HepG2 (cell line): ENCODE results near the gene DRC7. TPM values are rescaled to one million over a fixed set of nuclear protein-coding genes. Genes with fewer than 3 reads are reported as not detected.

ENCODE experiments used
- CENPT ChIP-seq: sonication (generic); formaldehyde crosslinking; IDR thresholded peaks from 2 replicates; pipeline ENCODE4 v1.8.0; 2022; ENCODE audit warnings: low read depth, mild to moderate bottlenecking, moderate library complexity, missing genetic modification reagents
- GATA4 ChIP-seq: sonication (generic); IDR thresholded peaks from 2 replicates; pipeline ENCODE4 v1.6.1; 2016; ENCODE audit warnings: antibody characterized with exemption, low read depth, borderline replicate concordance
- GLI4 ChIP-seq: sonication (generic); formaldehyde crosslinking; IDR thresholded peaks from 2 replicates; pipeline ENCODE4 v1.5.1; 2020; ENCODE audit warnings: missing genetic modification reagents, mild to moderate bottlenecking, moderate library complexity, borderline replicate concordance
- HMG20B ChIP-seq: conservative IDR thresholded peaks from 2 replicates; pipeline ENCODE4 v1.6.1; 2016; ENCODE audit warnings: missing genetic modification reagents, missing compliant biosample characterization
- JARID2 ChIP-seq: sonication (generic); formaldehyde crosslinking; IDR thresholded peaks from 2 replicates; pipeline ENCODE4 v1.8.1; 2023; ENCODE audit warnings: missing genetic modification reagents, inconsistent platforms; ENCODE audit not compliant: insufficient replicate concordance
- KDM6A ChIP-seq: IDR thresholded peaks from 2 replicates; pipeline ENCODE4 v1.6.1; 2016; ENCODE audit warnings: low read depth
- KLF6 ChIP-seq: IDR thresholded peaks from 2 replicates; pipeline ENCODE4 v1.8.0; 2016; ENCODE audit warnings: missing biosample characterization, missing genetic modification reagents
- MTA1 ChIP-seq: sonication (generic); formaldehyde crosslinking; IDR thresholded peaks from 2 replicates; pipeline ENCODE4 v1.4.0; 2020; ENCODE audit warnings: missing genetic modification reagents, mild to moderate bottlenecking, borderline replicate concordance
- MXI1 ChIP-seq: IDR thresholded peaks from 3 replicates; pipeline ENCODE4 v1.6.1; 2012; ENCODE audit warnings: low read depth, low read length, inconsistent platforms, borderline replicate concordance
- PLRG1 ChIP-seq: fragments of 450-650 bp; conservative IDR thresholded peaks from 2 replicates; pipeline ENCODE4 v1.6.1; 2016
- REPIN1 ChIP-seq: sonication (generic); formaldehyde crosslinking; IDR thresholded peaks from 2 replicates; pipeline ENCODE4 v1.8.0; 2022; ENCODE audit warnings: missing genetic modification reagents, low read depth, mild to moderate bottlenecking, borderline replicate concordance
- RFXAP ChIP-seq: sonication (generic); formaldehyde crosslinking; IDR thresholded peaks from 2 replicates; pipeline ENCODE4 v1.4.0; 2020; ENCODE audit warnings: missing genetic modification reagents, borderline replicate concordance
- SRY ChIP-seq: sonication (generic); formaldehyde crosslinking; IDR thresholded peaks from 2 replicates; pipeline ENCODE4 v1.8.0; 2022; ENCODE audit warnings: mild to moderate bottlenecking, missing genetic modification reagents
- YEATS4 ChIP-seq: sonication (generic); formaldehyde crosslinking; IDR thresholded peaks from 2 replicates; pipeline ENCODE4 v1.4.0; 2020; ENCODE audit warnings: missing genetic modification reagents, borderline replicate concordance
- ZBTB21 ChIP-seq: sonication (generic); formaldehyde crosslinking; IDR thresholded peaks from 2 replicates; pipeline ENCODE4 v1.4.0; 2020; ENCODE audit warnings: missing genetic modification reagents
- ZC3H4 ChIP-seq: sonication (generic); formaldehyde crosslinking; IDR thresholded peaks from 2 replicates; pipeline ENCODE4 v1.4.0; 2020; ENCODE audit warnings: missing genetic modification reagents, borderline replicate concordance
- ZKSCAN5 ChIP-seq: sonication (generic); formaldehyde crosslinking; IDR thresholded peaks from 2 replicates; pipeline ENCODE4 v1.5.1; 2020; ENCODE audit warnings: mild to moderate bottlenecking, missing genetic modification reagents
- ZNF263 ChIP-seq: sonication (generic); formaldehyde crosslinking; IDR thresholded peaks from 2 replicates; pipeline ENCODE4 v1.4.0; 2020; ENCODE audit warnings: missing genetic modification reagents
- ZNF296 ChIP-seq: sonication (generic); formaldehyde crosslinking; conservative IDR thresholded peaks from 2 replicates; pipeline ENCODE4 v1.5.0; 2020; ENCODE audit warnings: mild to moderate bottlenecking, missing genetic modification reagents
- ZNF30 ChIP-seq: sonication (generic); formaldehyde crosslinking; IDR thresholded peaks from 2 replicates; pipeline ENCODE4 v1.5.0; 2020; ENCODE audit warnings: mild to moderate bottlenecking, missing genetic modification reagents
- ZNF484 ChIP-seq: sonication (generic); formaldehyde crosslinking; IDR thresholded peaks from 2 replicates; pipeline ENCODE4 v1.5.1; 2020; ENCODE audit warnings: mild to moderate bottlenecking, low read depth, missing genetic modification reagents, borderline replicate concordance
- ZNF672 ChIP-seq: sonication (generic); formaldehyde crosslinking; IDR thresholded peaks from 2 replicates; pipeline ENCODE4 v1.8.1; 2022; ENCODE audit warnings: missing genetic modification reagents
- ZNF816 ChIP-seq: sonication (generic); formaldehyde crosslinking; IDR thresholded peaks from 2 replicates; pipeline ENCODE4 v1.8.0; 2022; ENCODE audit warnings: missing genetic modification reagents, mild to moderate bottlenecking, borderline replicate concordance
- polyA plus RNA-seq, 8 experiments: library from polyadenylated mRNA; depleted of rRNA in 3 of 8; stranded (reverse) in 7 of 8; unstranded in 1 of 8; fragments of >200 nt; fragmentation: Illumina TruSeq in 4 of 8; extraction: Trizol in 4 of 8; gene quantifications; 2 replicates each; pipeline versions ENCODE4 v1.2.1 to v1.2.3, GENCODE V29; 2011 to 2016; ENCODE audit warnings: low read depth in 4 of 8, missing spikeins in 1 of 8, mixed read lengths in 1 of 8; ENCODE audit not compliant: insufficient read depth in 1 of 8
- total RNA-seq, 5 experiments: library from RNA; depleted of rRNA; stranded (reverse); fragments of >200 nt; fragmentation: Illumina TruSeq; extraction: Trizol; gene quantifications; 2 replicates each; pipeline ENCODE4 v1.2.3, GENCODE V29; 2016; ENCODE audit warnings: low read depth in 1 of 5
- TF ChIP-seq, protein P1 (sequence below): sonication (generic); formaldehyde crosslinking; IDR thresholded peaks from 2 replicates; pipeline ENCODE4 v1.8.0; 2022; ENCODE audit warnings: missing genetic modification reagents, mild to moderate bottlenecking, borderline replicate concordance
- TF ChIP-seq, protein P2 (sequence below): sonication (generic); formaldehyde crosslinking; IDR thresholded peaks from 2 replicates; pipeline ENCODE4 v1.4.0; 2020; ENCODE audit warnings: mild to moderate bottlenecking, missing genetic modification reagents
- TF ChIP-seq, protein P3 (sequence below): sonication (generic); formaldehyde crosslinking; IDR thresholded peaks from 2 replicates; pipeline ENCODE4 v1.4.0; 2020; ENCODE audit warnings: missing genetic modification reagents, borderline replicate concordance

Gene DRC7
- total and polyA plus RNA-seq, 2 of the 13 experiments (the other 11 are each of a cell fraction or from before 2014, with no cell fraction given), result 2.7 to 3.4 TPM

DNA sequence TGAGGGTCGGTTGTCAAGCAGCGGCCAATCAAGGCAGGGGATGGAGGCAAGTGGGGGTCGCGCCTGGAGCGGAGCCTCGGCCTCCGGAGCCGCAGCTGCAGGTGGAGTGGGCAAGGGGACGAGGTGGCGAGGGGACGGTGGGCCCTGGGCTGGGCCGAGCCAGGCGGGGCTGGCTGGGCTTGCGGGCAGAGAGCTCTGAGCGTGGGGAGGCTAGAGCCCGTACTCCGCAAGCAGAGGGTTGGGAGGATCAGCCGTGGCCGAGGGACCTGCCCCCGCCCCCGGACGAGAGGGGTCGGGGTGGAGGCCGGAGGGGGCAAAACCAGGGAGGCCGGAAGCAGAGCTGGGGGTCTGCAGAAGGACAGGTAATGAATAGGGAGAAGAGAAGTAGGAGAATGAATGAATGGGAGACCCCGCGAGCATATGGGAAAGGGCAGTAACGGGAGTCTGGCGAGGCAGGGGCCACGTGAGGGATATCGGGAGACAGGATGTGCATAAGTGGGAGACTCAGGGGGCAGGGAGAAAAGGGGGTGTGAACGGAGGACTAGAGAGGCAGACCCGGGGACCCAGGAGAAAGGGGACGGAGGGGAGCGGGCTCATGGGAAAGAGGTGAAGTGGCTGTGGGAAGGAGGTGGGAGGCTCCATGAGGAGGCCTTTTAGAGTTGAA, 41.3 kb downstream of the DRC7 start, which contains the start of gene KATNB1 (continued):
- TF ChIP-seq KLF6 (CRISPR knock-in tag) (0 out of 2 replicates have a peak, but pooled peaks have one; percentile 33), HMG20B (CRISPR knock-in tag) (no peak), ZKSCAN5 (no peak), PLRG1 (no peak), ZNF30 (CRISPR knock-in tag) (no peak), CENPT (CRISPR knock-in tag) (no peak), GATA4 (no peak), ZNF672 (CRISPR knock-in tag) (no peak), JARID2 (CRISPR knock-in tag) (no peak), MXI1 (peak; percentile 23; the same call in 1 of the 3 replicates), SRY (CRISPR knock-in tag) (no peak; the same call in 1 of the 2 replicates), ZNF816 (CRISPR knock-in tag) (no peak), YEATS4 (no peak; the same call in 1 of the 2 replicates), ZC3H4 (no peak), REPIN1 (CRISPR knock-in tag) (no peak), MTA1 (CRISPR knock-in tag) (peak; percentile 16; the same call in 1 of the 2 replicates), ZNF263 (CRISPR knock-in tag) (no peak), KDM6A (peak; percentile 47; the same call in 1 of the 2 replicates), RFXAP (CRISPR knock-in tag) (no peak), ZBTB21 (no peak), GLI4 (CRISPR knock-in tag) (no peak), ZNF484 (CRISPR knock-in tag) (no peak), ZNF296 (CRISPR knock-in tag) (no peak)
- TF ChIP-seq, protein P1, sequence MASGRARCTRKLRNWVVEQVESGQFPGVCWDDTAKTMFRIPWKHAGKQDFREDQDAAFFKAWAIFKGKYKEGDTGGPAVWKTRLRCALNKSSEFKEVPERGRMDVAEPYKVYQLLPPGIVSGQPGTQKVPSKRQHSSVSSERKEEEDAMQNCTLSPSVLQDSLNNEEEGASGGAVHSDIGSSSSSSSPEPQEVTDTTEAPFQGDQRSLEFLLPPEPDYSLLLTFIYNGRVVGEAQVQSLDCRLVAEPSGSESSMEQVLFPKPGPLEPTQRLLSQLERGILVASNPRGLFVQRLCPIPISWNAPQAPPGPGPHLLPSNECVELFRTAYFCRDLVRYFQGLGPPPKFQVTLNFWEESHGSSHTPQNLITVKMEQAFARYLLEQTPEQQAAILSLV (CRISPR knock-in tag), result no peak
- TF ChIP-seq, protein P2, sequence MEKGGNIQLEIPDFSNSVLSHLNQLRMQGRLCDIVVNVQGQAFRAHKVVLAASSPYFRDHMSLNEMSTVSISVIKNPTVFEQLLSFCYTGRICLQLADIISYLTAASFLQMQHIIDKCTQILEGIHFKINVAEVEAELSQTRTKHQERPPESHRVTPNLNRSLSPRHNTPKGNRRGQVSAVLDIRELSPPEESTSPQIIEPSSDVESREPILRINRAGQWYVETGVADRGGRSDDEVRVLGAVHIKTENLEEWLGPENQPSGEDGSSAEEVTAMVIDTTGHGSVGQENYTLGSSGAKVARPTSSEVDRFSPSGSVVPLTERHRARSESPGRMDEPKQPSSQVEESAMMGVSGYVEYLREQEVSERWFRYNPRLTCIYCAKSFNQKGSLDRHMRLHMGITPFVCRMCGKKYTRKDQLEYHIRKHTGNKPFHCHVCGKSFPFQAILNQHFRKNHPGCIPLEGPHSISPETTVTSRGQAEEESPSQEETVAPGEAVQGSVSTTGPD (CRISPR knock-in tag), result no peak
- TF ChIP-seq, protein P3, sequence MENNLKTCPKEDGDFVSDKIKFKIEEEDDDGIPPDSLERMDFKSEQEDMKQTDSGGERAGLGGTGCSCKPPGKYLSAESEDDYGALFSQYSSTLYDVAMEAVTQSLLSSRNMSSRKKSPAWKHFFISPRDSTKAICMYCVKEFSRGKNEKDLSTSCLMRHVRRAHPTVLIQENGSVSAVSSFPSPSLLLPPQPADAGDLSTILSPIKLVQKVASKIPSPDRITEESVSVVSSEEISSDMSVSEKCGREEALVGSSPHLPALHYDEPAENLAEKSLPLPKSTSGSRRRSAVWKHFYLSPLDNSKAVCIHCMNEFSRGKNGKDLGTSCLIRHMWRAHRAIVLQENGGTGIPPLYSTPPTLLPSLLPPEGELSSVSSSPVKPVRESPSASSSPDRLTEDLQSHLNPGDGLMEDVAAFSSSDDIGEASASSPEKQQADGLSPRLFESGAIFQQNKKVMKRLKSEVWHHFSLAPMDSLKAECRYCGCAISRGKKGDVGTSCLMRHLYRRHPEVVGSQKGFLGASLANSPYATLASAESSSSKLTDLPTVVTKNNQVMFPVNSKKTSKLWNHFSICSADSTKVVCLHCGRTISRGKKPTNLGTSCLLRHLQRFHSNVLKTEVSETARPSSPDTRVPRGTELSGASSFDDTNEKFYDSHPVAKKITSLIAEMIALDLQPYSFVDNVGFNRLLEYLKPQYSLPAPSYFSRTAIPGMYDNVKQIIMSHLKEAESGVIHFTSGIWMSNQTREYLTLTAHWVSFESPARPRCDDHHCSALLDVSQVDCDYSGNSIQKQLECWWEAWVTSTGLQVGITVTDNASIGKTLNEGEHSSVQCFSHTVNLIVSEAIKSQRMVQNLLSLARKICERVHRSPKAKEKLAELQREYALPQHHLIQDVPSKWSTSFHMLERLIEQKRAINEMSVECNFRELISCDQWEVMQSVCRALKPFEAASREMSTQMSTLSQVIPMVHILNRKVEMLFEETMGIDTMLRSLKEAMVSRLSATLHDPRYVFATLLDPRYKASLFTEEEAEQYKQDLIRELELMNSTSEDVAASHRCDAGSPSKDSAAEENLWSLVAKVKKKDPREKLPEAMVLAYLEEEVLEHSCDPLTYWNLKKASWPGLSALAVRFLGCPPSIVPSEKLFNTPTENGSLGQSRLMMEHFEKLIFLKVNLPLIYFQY, result no peak
